NCI-H1436 treated with DMSO at 0.1 percent for 48 hours (cell line): Measurements from ENCODE around the gene FCER1G.

ENCODE experiments used
- DNase-seq: peaks from one replicate; lab custom pipeline; 2025; lab: John Stamatoyannopoulos, UW

FCER1G gene

DNA sequence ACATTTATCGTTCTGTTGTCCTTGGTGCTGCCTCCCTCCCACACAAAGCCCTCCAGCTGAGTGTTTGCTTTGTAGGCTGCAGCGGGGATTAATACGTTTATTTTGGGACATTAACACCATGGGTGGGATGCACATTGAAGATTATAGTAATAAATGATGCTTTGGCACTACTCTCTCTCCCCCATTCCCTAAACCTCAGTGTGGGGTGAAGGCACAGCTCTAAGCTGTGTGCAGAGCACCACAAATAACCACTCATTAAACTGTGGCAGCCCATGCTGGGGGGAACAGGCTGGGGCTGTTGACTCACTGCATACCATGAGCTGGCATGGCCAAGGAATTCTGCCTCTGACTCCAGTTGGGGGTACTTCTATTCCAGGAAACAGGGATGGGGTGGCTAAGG is 51.1 kb downstream of the FCER1G start:
- no peak for DNase-seq

DNA sequence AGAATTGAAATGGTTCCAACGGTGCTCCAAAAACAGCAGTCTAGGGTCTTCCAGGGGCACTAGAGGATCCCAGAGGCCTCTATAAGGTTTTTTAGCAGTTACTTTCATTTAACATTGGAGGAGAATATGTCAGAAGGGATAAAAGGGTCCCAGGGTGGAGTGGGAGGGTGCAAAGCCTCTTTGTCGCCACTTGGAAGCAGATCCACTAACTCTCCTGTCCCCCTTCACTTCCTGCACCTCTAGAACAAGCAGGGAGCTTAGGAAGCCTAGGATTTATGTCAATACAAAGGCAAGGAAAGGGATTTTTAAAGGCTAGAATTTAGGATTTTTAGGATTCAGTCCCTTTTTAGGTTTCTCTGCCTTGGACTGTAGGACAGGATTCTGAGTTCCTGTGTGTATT is 51.7 kb downstream of the FCER1G start:
- no peak for DNase-seq

DNA sequence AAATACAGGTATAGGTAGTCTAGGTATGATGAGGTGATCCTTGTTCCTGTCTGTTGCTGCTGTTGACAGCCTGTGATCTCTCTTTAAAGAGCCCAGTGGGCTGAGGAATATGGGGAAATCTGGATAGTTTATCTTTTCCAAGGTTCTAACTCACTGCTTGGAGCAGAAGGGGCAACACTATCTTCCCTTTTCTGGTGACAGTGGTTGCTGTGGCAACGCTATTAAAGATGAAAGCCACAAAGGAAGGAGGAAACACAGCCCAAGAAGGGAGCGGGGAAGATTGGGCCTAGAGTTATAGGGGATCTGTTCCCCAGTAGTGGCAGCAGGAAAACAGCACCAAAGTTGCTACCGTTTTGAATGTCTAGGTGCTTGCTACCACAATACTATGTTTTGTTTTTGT is 52.2 kb downstream of the FCER1G start:
- no peak for DNase-seq
